HG02763 (cell line): Measurements from ENCODE around the gene HOXA9.

Experiments used
- ATAC-seq: cut with Tn5 transposase; IDR thresholded peaks from one replicate; pipeline ENCODE4 v1.9.1; 2021; ENCODE audit warnings: mild to moderate bottlenecking, moderate library complexity; ENCODE audit not compliant: unreplicated experiment

HOXA9 gene

GRCh38 chr7:27144781-27145164 is 20.6 kb downstream of the HOXA9 start:
- ATAC-seq = no peak

DNA sequence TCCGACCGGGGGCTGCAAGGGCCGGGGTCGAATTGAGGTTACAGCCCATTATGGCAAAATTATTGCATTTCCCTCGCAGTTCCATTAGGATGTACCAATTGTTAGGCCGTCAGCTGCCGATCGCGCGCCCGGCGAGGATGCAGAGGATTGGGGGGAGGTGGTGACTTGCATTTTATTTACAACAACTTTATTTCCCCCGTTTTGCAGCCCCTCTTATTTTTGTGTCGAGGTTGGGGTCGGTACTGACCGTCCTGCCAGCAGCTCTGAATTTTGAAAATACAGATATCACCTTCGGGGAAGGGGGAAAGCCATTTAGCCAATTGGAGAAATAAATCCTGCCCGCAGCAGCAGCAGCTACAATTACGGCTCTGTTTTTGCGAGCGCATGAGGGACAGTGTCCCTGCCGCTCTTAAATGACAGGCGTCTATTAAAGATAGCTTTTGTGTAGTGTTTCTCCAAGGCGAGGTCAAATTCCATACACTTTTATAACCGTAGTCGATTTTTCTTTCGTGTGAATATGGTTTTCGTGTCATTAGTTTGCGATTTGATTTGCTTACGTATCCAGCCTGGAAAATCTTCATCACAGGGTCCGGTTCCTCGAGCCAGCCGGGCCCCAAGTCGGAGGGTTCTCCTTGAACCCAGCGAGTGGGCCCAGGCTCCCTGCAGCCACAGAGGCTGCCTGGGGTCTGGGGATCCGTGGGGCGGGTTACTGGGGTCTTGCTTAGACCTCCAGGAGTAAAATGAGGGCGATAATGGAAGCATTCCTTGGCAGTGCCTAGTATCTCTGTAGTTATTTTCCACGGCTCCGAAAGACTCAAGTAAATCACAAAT is 21.2 kb downstream of the HOXA9 start:
- ATAC-seq = no peak

GRCh38 chr7:27143023-27143949 is 22.1 kb downstream of the HOXA9 start, which contains the start of gene HOXA5:
Gene HOXA5 (minus strand): TSS chr7:27143681. CDS start chr7:27143607, 74 bp downstream.
- ATAC-seq = no peak

DNA sequence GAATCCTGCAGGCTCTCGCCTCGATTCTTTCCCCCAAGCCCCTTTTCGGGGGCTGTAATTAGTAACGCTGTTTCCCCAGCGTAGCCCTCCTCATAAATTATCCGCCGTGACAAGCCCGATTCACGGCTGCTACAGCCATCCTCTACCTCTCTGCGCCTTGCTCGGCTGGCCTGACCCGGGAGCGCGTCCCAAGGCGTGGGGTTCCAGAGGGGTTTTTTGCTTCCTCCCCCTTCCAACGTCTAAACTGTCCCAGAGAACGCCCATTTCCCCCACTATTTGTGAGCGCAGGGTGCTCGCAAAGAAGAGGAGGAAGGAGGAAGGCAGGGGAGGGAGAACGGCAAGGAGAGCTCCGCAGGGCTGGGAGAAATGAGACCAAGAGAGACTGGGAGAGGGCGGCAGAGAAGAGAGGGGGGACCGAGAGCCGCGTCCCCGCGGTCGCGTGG is 22.7 kb downstream of the HOXA9 start:
- no peak for ATAC-seq

- ATAC-seq = no peak
Measured at GRCh38 chr7:27141923-27142579, 23.3 kb downstream of the HOXA9 start.

DNA sequence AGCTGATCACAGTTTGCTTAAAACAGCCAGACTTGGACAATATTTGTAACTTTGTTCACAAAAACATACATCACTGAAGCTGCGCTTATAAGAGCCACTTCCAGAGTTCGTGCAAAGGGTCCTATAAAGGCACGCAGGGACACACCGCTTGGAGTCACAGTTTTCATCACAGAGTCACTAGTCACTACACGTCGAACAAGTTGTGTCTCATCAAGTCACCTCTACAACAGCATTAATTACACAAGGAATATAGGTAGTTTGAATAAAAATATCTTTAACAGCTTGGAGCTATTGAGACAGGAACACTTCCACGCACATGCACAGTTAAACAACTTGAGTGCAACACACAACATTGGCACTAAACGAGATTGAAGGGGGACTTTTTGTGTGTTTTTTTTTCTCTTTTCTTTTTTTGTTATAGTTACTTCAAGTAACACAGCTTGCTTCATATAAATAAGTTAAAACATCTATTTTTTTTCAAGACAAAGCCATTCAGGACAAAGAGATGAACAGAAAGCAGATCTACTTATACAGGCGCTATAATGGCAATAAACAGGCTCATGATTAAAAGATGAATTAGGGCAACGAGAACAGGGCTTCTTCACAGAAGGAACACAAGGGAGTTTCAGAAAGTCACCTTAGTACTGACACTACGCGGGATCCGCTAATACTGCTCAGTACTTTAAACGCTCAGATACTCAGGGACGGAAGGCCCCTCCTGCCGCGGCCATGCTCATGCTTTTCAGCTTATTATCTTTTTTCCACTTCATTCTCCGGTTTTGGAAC is 24.0 kb downstream of the HOXA9 start:
- ATAC-seq = no peak

DNA sequence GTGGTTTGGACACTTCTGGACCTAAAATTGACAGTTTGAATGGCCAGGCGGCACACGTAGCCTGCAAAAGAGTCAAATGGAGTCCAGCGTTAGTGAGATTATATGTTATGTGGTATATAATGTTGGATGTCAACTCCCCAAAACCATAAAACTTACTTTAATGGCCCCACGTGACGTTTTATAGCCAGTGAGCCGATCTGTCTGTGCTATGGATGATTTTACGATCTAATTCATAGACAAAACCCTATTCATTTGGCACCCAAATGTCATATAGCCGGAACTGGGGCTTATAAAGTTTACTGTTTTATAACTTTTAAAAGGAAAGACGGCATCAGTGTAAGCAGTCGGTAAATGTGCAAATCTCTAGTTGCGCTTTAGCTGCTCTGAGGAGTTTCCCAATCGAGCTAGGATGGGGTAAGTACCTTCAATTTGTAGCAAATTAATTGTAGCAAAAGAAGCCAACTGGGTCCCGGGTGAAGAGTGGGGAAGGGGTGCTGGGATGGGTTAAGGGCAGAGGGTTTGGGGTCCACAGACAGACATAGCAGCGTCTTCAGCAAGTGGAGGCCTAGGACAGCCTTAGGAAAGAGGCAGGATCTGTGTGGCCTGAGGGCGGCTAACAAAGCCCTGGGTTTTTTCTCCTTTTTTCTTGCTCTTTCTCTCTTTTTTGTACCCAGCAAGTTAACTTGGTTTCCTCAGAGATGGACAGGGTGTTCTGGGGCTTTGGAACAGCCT is 25.0 kb downstream of the HOXA9 start:
- ATAC-seq = no peak

DNA sequence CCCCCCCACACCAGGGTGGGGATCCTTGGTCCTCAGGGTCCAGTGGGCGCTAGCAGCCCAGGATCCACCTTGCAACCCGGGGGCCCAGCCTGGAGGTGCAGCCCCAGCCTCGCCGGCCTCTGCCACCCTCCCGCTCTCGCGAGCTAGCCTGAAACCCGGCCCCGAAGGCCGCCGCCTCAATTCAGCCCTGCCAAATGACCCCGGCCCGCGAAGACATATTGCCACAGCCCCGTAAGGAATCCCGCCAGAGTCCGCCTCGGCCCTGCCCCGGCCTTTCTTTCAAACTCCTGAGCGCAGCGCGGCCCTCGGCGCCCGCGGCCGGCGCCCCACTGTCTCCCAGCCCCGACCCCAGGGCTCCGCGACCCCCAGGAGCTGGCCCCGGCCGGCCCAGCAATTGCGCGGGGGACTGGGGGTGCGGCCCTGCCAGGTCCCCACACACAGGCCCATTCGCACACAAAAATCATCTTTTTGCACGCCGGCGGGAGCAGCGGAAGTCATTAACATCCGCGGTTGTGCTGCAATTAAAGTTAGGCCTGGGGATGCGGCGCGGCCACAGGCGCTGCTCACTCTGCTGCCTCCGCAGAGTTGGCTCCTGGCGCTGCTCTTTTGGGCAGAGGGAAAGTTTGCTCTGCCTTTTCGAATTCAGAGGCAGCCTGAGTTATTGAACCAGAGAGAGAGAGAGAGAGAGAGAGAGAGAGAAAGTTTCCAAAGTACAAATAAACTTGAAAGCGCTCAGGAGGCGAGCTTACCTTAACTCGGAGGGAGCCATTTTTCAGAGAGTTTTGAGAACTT is 25.8 kb downstream of the HOXA9 start:
- ATAC-seq = no peak

DNA sequence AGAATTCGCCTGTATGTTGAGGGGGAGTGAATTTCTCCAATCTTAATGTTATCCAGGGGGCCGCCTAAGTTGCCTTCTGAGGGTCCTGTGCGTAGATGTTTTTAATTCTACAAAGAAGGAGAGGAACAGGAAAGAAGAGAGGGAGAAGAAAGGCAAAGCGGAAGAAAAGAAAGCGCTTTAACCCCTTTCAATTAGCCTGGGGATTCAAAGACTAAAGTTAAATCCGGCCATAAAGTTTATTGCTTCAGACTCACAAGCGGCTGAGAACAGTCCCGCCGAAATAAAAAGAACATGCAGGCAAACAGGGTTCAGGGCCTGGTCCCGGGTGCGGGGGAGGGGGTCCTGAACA is 26.4 kb downstream of the HOXA9 start:
- ATAC-seq = no peak

DNA sequence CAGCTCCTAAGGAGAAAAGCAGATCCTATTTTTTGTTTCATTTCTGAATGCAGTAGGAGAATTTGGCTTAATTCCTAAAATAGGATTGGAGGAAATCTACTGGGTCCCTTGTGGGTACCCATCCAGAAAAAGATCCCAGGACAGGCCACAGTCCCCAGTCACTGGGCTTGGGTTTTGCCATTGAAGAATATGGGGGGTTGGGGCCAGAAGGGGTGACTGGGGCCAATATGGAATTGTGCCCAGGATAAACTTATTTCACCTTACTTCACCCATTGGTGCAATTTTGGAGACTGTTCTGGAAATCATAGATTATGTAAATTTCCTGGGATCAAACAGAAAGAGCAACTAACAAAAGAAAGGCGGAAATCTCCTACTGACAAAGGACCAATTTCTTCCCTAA is 26.9 kb downstream of the HOXA9 start:
- no peak for ATAC-seq

DNA sequence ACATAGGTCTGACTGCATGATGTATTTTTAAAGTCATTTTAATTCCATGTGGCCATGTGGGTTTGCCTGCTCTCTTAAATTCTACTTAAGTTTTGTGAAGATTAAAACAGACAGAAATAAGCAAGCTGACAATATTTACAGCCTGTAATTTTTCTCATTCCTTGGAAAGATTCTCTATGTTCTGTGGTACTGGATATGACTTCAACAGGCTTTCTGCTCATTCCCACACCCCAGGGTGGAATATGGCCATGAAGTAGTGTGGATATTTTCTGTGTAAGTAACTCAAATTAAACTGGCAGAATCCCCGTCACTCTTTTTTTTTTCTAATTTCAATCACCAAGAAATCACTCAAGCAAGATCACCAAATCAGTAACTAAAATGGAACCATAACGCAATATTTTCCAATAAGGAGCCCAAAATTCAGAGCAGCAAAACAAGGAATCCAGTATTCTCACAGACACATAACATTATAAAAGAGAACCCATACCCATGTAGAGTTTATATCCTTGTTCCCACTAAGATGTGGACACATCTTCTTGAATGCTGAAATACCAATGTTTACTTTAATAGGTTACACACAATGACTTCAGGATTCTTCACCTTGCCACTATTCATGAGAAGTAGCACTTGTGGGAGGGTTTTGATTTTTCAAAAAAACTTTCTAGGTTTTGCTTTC is 27.6 kb downstream of the HOXA9 start:
- ATAC-seq = no peak

DNA sequence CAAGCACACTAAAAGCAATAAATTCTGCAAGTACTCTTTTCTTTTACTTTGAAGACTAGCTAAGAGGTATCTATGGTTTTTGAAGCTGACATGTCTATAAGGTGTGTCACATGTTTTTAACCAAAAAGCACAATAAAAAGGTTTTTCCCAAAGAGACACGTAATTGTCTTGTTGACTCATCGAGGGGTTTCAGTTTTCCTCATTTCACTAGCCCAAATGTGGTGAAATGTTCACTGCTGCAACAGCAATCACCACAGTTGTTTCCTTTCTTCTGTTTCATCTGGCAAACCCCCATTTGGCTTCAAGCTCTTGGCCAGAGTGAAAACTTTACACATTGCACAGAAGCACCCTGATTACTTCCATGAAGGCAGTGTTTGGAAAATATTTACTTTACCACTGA is 30.9 kb downstream of the HOXA9 start:
- no peak for ATAC-seq

GRCh38 chr7:27133409-27134231 is 31.7 kb downstream of the HOXA9 start:
- no peak for ATAC-seq

- no peak for ATAC-seq
Measured at GRCh38 chr7:27132978-27133377, 32.4 kb downstream of the HOXA9 start.

- no peak for ATAC-seq
Measured at GRCh38 chr7:27132214-27132613, 33.1 kb downstream of the HOXA9 start.

GRCh38 chr7:27131390-27131819 is 33.9 kb downstream of the HOXA9 start:
- no peak for ATAC-seq

- ATAC-seq = peak; percentile 68
Measured at GRCh38 chr7:27130540-27131389, 34.6 kb downstream of the HOXA9 start, which contains the start of gene HOXA4. Gene HOXA4 (minus strand): TSS chr7:27130757. CDS start chr7:27130733, 24 bp downstream.
